Keratinocyte (primary cell): Measurements from ENCODE around the gene S100A1.

Experiments
- EZH2 ChIP-seq: IDR thresholded peaks from one replicate; pipeline ENCODE4 v1.6.1; 2012; ENCODE audit warnings: inconsistent platforms, mild to moderate bottlenecking, low read length, moderate library complexity
- TF ChIP-seq, protein P1 (sequence below), 3 experiments: IDR thresholded peaks in 1 of 3; conservative IDR thresholded peaks in 1 of 3; optimal IDR thresholded peaks in 1 of 3; 2 replicates in 2 of 3; 3 replicates in 1 of 3; pipeline versions ENCODE3 to v1.5.1; 2011; ENCODE audit warnings: low read length in 3 of 3, mild to moderate bottlenecking in 3 of 3, moderate library complexity in 2 of 3, control low read depth in 1 of 3, inconsistent platforms in 1 of 3; ENCODE audit not compliant: insufficient read depth in 2 of 3; ENCODE audit errors: extremely low read depth in 1 of 3

DNA sequence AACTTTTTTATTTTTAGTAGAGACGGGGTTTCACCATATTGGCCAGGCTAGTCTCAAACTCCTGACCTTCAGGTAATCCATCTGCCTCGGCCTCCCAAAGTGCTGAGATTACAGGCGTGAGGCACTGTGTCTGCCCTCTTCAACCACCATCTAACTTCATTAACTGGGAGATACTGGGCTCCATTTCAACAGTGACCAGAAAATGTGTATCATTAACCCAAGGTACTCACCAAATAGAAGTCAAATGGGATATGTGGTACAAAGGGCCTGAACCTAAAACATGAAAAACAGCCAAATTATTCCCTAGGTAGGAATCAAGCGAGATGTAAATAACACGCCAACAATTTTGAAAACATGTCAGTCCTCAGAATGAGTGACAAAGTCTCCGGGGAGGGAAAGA is 41.4 kb downstream of the S100A1 start:
- no peak for TF ChIP-seq EZH2
- TF ChIP-seq, protein P1, sequence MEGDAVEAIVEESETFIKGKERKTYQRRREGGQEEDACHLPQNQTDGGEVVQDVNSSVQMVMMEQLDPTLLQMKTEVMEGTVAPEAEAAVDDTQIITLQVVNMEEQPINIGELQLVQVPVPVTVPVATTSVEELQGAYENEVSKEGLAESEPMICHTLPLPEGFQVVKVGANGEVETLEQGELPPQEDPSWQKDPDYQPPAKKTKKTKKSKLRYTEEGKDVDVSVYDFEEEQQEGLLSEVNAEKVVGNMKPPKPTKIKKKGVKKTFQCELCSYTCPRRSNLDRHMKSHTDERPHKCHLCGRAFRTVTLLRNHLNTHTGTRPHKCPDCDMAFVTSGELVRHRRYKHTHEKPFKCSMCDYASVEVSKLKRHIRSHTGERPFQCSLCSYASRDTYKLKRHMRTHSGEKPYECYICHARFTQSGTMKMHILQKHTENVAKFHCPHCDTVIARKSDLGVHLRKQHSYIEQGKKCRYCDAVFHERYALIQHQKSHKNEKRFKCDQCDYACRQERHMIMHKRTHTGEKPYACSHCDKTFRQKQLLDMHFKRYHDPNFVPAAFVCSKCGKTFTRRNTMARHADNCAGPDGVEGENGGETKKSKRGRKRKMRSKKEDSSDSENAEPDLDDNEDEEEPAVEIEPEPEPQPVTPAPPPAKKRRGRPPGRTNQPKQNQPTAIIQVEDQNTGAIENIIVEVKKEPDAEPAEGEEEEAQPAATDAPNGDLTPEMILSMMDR (optimal IDR thresholded peaks at IDR 0.05 in 1 of 3, IDR thresholded peaks at IDR 0.05 in 1 of 3, conservative IDR thresholded peaks at IDR 0.05 in 1 of 3; ENCODE audit: extremely low read depth in 1 of 3, insufficient read depth in 2 of 3, low read length in 3 of 3), result no peak
